PC-3 (cell line): Measurements from ENCODE around the gene TP53AIP1. TPM values are rescaled to one million over a fixed set of nuclear protein-coding genes. Genes with fewer than 3 reads are reported as not detected.

Experiments used
- ATAC-seq: fragments of 200-7000 bp; cut with Tn5 transposase; 2 replicates; pipeline ENCODE4 v1.9.1; 2020; ENCODE audit warnings: mild to moderate bottlenecking, moderate library complexity
- BruUV-seq: library from RNA; stranded (reverse); fragments of 400-500 nt; replicated peaks from 2 replicates; lab custom pipeline; 2021; lab: Mats Ljungman, UMichigan
- CTCF ChIA-PET: fragments of 300-600 bp; sonication (Branson Sonifier 250); formaldehyde crosslinking; loops from one replicate; lab custom pipeline; 2022; ENCODE audit warnings: antibody characterized with exemption; lab: Charles Lee
- POLR2A ChIA-PET: fragments of 300-600 bp; sonication (Branson Sonifier 250); formaldehyde crosslinking; loops from one replicate; lab custom pipeline; 2022; ENCODE audit warnings: antibody characterized with exemption; ENCODE audit not compliant: unreplicated experiment; lab: Charles Lee
- DNase-seq: peaks from one replicate; pipeline ENCODE4 v3.0.0-alpha.2; 2015
- H2AFZ ChIP-seq: fragments of 300-600 bp; sonication (generic); 2 replicates; pipeline ENCODE4 v1.6.0; 2016; ENCODE audit warnings: antibody characterized with exemption, low read length
- H3F3A ChIP-seq: fragments of 300-600 bp; sonication (generic); one replicate; pipeline ENCODE4 v1.6.0; 2017; ENCODE audit warnings: antibody characterized with exemption, low read length, control low read depth, mild to moderate bottlenecking; ENCODE audit not compliant: unreplicated experiment
- H3K27ac ChIP-seq: fragments of 300-600 bp; sonication (generic); 2 replicates; pipeline ENCODE4 v1.5.1; 2016; ENCODE audit warnings: mild to moderate bottlenecking, low read length
- H3K27me3 ChIP-seq: fragments of 300-600 bp; sonication (generic); 2 replicates; pipeline ENCODE4 v1.6.1; 2016; ENCODE audit warnings: low read length, mixed read lengths
- H3K36me3 ChIP-seq: fragments of 300-600 bp; sonication (generic); 2 replicates; pipeline ENCODE4 v1.6.1; 2016; ENCODE audit warnings: low read depth, mixed run types, low read length, mixed read lengths
- H3K4me1 ChIP-seq: fragments of 300-600 bp; sonication (generic); 2 replicates; pipeline ENCODE4 v1.5.1; 2016; ENCODE audit warnings: low read length; ENCODE audit not compliant: insufficient read depth
- H3K4me2 ChIP-seq: fragments of 300-600 bp; sonication (generic); 2 replicates; pipeline ENCODE4 v1.6.0; 2016; ENCODE audit warnings: low read length
- H3K4me3 ChIP-seq: fragments of 300-600 bp; sonication (generic); 2 replicates; pipeline ENCODE4 v1.5.1; 2016; ENCODE audit warnings: mild to moderate bottlenecking, low read length, mixed read lengths
- H3K79me2 ChIP-seq: fragments of 300-600 bp; sonication (generic); 2 replicates; pipeline ENCODE4 v1.6.1; 2017; ENCODE audit warnings: low read length, mixed read lengths
- H3K9ac ChIP-seq: fragments of 300-600 bp; sonication (generic); 2 replicates; pipeline ENCODE4 v1.6.0; 2016; ENCODE audit warnings: mild to moderate bottlenecking, low read length
- H3K9me2 ChIP-seq: fragments of 300-600 bp; sonication (generic); replicated peaks from 2 replicates; pipeline ENCODE4 v1.6.1; 2016; ENCODE audit warnings: mixed run types, low read length, mixed read lengths
- H3K9me3 ChIP-seq: fragments of 300-600 bp; sonication (generic); 2 replicates; pipeline ENCODE4 v1.6.1; 2016; ENCODE audit warnings: low read length, mixed read lengths
- H4K20me1 ChIP-seq: fragments of 300-600 bp; sonication (generic); 2 replicates; pipeline ENCODE4 v1.6.1; 2016; ENCODE audit warnings: low read length, mixed read lengths
- CTCF ChIP-seq: fragments of 300-600 bp; sonication (generic); conservative IDR thresholded peaks from 2 replicates; pipeline ENCODE4 v1.5.1; 2017; ENCODE audit warnings: antibody characterized with exemption, low read depth, mild to moderate bottlenecking, low read length
- EZH2 ChIP-seq: fragments of 300-600 bp; sonication (generic); IDR thresholded peaks from one replicate; pipeline ENCODE4 v1.6.1; 2017; ENCODE audit warnings: antibody characterized with exemption, mild to moderate bottlenecking, low read length; ENCODE audit not compliant: unreplicated experiment
- EZH2phosphoT487 ChIP-seq: fragments of 300-600 bp; sonication (generic); IDR thresholded peaks from 2 replicates; pipeline ENCODE4 v1.6.1; 2018; ENCODE audit warnings: mild to moderate bottlenecking, antibody characterized with exemption, low read length, borderline replicate concordance
- intact Hi-C: fragments of 100-400 bp; cut with micrococcal nuclease; formaldehyde crosslinking; loops from 2 replicates; pipeline ENCODE4 v1.9.0; 2023
- total RNA-seq: library from RNA; depleted of rRNA; stranded (reverse); fragments of >200 nt; gene quantifications from 2 replicates; pipeline ENCODE4 v1.2.3, GENCODE V29; 2014

The TP53AIP1 gene
- total RNA-seq, 1 experiment from 2014 or later: 0.58 TPM

GRCh38 chr11:128931066-128931465 is 11.6 kb downstream of the TP53AIP1 start:
- no peak overlapping the region for H3K4me2 ChIP-seq
- no peak for TF ChIP-seq CTCF
- H4K20me1 ChIP-seq: no peaks in the 10 kb centered on the region
- H3K27me3 ChIP-seq: no peaks in the 10 kb centered on the region
- DNase-seq (no peak), ATAC-seq (no peak)
- no peaks in the 10 kb centered on the region for H3K9me2 ChIP-seq
- no peaks in the 10 kb centered on the region for H3K9me3 ChIP-seq
- no peak overlapping the region for H3K4me3 ChIP-seq
- H3K9ac ChIP-seq: no peak overlapping the region
- intact Hi-C loops: no loop called here
- no peaks in the 10 kb centered on the region for H3K79me2 ChIP-seq
- H2AFZ ChIP-seq: no peak overlapping the region
- ChIA-PET POLR2A (no interaction called here), CTCF (no interaction called here)
- no peaks in the 10 kb centered on the region for H3K36me3 ChIP-seq
- no peaks in the 10 kb centered on the region for H3F3A ChIP-seq
- H3K27ac ChIP-seq: no peak overlapping the region
- 0 out of 2 replicates have a peak, but pooled peaks cover 4% of the 10 kb centered on the region for H3K4me1 ChIP-seq
- no TSS peak for BruUV-seq

- ATAC-seq (no peak), DNase-seq (no peak)
- intact Hi-C loops: no loop called here
- Histone ChIP-seq H3F3A (no peaks in the 10 kb centered on the region), H2AFZ (no peak overlapping the region), H3K4me2 (no peak overlapping the region), H3K4me1 (0 out of 2 replicates have a peak, but pooled peaks cover 6% of the 10 kb centered on the region), H4K20me1 (no peaks in the 10 kb centered on the region), H3K9me3 (no peaks in the 10 kb centered on the region), H3K9ac (no peak overlapping the region), H3K4me3 (no peak overlapping the region), H3K9me2 (no peaks in the 10 kb centered on the region), H3K79me2 (no peaks in the 10 kb centered on the region), H3K36me3 (no peaks in the 10 kb centered on the region), H3K27me3 (no peaks in the 10 kb centered on the region), H3K27ac (no peak overlapping the region)
- TF ChIP-seq CTCF (no peak), EZH2 (no peak), EZH2phosphoT487 (no peak)
- BruUV-seq: no TSS peak
- CTCF ChIA-PET: no interaction called here
- POLR2A ChIA-PET: no interaction called here
These were observed 12.7 kb downstream of the TP53AIP1 start for GRCh38 chr11:128929991-128930390.

GRCh38 chr11:128929468-128929867 is 13.2 kb downstream of the TP53AIP1 start:
- POLR2A ChIA-PET: no interaction called here
- Histone ChIP-seq H3K36me3 (no peaks in the 10 kb centered on the region), H3K9me3 (no peaks in the 10 kb centered on the region), H3K9ac (no peak overlapping the region), H3K4me3 (no peak overlapping the region), H2AFZ (no peak overlapping the region), H3K79me2 (no peaks in the 10 kb centered on the region), H3K9me2 (no peaks in the 10 kb centered on the region), H3K4me1 (0 out of 2 replicates have a peak, but pooled peaks cover 6% of the 10 kb centered on the region), H3K27ac (no peak overlapping the region), H3K4me2 (no peak overlapping the region), H4K20me1 (no peaks in the 10 kb centered on the region), H3F3A (no peaks in the 10 kb centered on the region), H3K27me3 (no peaks in the 10 kb centered on the region)
- CTCF ChIA-PET: no interaction called here
- ATAC-seq (no peak), DNase-seq (no peak)
- intact Hi-C loops: no loop called here
- no TSS peak for BruUV-seq
- no peak for TF ChIP-seq EZH2phosphoT487
- TF ChIP-seq CTCF: no peak
- TF ChIP-seq EZH2: no peak
